AG09319 (cell line): ENCODE measurements around the gene LY86.

Experiments used
- DNase-seq: peaks from one replicate; pipeline ENCODE4 v3.0.0-alpha.2; 2010; ENCODE audit warnings: low read depth; ENCODE audit errors: extremely low read depth
- TF ChIP-seq, protein P1 (sequence below): IDR thresholded peaks from 2 replicates; pipeline ENCODE4 v1.5.1; 2011; ENCODE audit warnings: low read depth, mild to moderate bottlenecking, inconsistent platforms, low read length, moderate library complexity

The LY86 gene

GRCh38 chr6:6688951-6689350 lies 100.4 kb downstream of the LY86 start:
- DNase-seq = no peak
- TF ChIP-seq, protein P1, sequence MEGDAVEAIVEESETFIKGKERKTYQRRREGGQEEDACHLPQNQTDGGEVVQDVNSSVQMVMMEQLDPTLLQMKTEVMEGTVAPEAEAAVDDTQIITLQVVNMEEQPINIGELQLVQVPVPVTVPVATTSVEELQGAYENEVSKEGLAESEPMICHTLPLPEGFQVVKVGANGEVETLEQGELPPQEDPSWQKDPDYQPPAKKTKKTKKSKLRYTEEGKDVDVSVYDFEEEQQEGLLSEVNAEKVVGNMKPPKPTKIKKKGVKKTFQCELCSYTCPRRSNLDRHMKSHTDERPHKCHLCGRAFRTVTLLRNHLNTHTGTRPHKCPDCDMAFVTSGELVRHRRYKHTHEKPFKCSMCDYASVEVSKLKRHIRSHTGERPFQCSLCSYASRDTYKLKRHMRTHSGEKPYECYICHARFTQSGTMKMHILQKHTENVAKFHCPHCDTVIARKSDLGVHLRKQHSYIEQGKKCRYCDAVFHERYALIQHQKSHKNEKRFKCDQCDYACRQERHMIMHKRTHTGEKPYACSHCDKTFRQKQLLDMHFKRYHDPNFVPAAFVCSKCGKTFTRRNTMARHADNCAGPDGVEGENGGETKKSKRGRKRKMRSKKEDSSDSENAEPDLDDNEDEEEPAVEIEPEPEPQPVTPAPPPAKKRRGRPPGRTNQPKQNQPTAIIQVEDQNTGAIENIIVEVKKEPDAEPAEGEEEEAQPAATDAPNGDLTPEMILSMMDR = no peak

GRCh38 chr6:6689400-6690143 lies 101.1 kb downstream of the LY86 start:
- no peak for DNase-seq
- TF ChIP-seq, protein P1 = no peak

DNA sequence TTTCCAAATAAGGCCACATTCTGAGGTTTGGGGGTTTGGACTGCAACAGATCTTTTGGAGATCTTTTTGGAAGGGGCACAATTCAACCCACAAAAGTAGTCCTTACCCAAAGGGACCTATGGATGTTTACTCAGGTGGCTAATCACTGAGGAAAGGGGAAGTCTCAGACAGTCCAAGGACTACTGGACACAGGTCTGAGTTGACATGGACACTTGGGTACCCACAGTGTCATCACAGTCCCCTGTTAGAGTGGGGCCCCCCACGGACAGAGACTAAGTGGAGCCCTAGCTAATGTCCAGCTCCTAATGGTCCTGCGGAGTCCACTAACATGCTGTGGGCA lies 101.6 kb downstream of the LY86 start:
- no peak for DNase-seq
- TF ChIP-seq, protein P1 = no peak

DNA sequence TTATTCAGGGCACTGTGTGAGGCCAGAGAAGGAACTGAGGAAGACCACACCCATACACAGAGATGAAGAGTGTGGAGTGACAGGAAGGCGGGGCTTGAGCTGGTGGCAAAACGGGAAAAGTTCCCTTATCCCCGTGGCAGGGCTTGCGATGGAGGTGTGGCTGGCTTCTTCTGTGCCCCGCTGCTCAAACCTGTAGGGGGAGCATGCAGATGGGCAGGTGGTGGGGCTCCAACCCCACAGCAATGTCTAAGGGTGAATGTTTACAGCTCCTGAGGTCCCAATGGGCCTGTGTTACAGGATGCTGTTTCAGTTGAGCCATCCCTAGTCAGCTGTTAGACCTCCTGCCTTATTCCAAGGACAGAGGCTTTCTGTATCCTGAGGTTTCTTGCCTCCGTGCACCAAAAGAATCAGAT lies 105.9 kb downstream of the LY86 start:
- TF ChIP-seq, protein P1 = no peak
- DNase-seq = no peak

DNA sequence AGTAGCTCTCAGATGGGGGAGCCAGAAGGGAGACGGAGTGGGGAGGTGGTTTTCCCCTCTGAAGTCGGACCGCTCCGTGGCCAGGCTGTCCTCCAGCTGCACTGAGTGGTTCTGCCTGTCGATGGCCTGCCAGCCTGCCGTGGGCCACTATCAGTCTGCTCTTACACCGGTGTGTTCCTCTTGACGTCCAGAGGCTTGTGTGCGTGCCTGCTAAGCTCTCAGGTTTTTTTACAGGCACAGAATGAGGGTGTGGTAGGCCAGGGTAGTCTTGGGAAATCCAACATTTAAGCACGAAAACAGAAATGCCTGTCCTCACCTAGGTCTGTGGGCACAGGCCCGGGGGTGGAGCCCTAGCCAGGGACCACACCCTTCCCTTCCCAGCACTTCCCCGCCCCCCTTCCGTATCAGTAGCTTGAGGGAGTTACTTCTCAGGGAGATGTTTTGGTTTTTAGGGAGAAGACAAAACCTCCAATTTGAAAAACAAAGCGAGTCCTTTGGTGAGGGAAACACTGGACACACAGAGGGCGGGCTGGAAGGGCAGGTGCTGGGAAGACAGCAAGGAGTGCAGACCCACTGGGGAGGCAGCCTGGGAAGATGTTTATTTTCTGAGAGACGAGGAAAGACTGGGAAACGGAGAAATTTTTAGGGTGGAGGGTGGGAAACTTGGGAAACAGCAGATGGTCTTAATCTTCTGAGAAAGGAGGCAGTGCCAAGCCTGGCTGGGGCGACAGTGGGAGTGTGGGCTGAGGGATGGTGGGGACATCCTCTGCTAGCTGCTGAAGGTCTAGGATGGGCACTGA lies 106.5 kb downstream of the LY86 start:
- no peak for DNase-seq
- TF ChIP-seq, protein P1 = no peak

DNA sequence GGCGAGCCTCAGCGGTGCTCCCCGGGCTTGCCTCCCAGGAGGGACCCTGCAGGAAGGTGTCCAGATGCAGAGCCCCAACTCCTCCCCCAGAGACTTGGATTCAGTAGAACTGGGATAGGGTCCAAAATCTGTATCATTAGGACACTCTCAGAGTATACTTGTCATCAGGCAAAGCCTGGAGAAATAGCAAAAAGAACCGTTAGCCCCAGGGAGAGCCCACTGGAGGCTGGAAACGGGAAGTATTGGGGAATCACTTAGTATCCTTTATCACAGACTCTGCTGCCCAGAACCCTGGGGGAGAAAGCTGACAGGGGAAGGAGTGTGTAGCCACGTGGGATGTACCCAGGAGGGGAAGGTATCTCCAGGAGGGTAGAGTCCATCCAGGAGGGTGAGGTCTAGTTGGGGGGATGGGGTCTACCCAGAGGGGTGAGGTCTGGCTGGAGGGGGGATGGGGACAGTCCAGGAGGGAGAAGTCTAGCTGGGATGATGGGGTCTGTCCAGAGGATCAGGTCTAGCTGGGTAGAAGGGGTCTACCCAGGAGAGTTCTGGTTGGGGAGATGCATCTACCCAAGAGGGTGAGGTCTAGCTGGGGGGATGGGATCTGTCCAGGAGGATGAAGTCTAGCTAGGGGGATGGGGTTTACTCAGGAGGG lies 107.2 kb downstream of the LY86 start:
- no peak for DNase-seq
- TF ChIP-seq, protein P1 = no peak
